Esophagus (tissue), 2 donors: ENCODE results near the gene ALOX15. TPM values are rescaled to one million over a fixed set of nuclear protein-coding genes. Genes with fewer than 3 reads are reported as not detected.
"Not testable (repeated sequence)": the region's sequence is repeated elsewhere in the genome, so short reads cannot be mapped to it uniquely, and the experiment has no call there.

Source experiments
- H3K27ac ChIP-seq, 2 donors: one replicate each; pipeline ENCODE4 v1.5.1; 2013; ENCODE audit warnings: low read depth in 2 of 2, mild to moderate bottlenecking in 2 of 2, inconsistent platforms in 1 of 2, low read length in 1 of 2, moderate library complexity in 1 of 2
- H3K27me3 ChIP-seq, 2 donors: one replicate each; pipeline ENCODE4 v1.6.1; 2013; ENCODE audit warnings: low read length in 2 of 2, control low read depth in 1 of 2, mild to moderate bottlenecking in 1 of 2; ENCODE audit not compliant: insufficient read depth in 2 of 2, control insufficient read depth in 1 of 2
- H3K36me3 ChIP-seq, 2 donors: one replicate each; pipeline ENCODE4 v1.6.1; 2013; ENCODE audit warnings: low read length in 1 of 2; ENCODE audit not compliant: control insufficient read depth in 2 of 2, insufficient read depth in 2 of 2
- H3K4me1 ChIP-seq, 2 donors: one replicate each; pipeline ENCODE4 v1.6.1; 2013; ENCODE audit warnings: low read length in 1 of 2; ENCODE audit not compliant: control insufficient read depth in 2 of 2, insufficient read depth in 2 of 2
- H3K4me3 ChIP-seq, 2 donors: one replicate each; pipeline ENCODE4 v1.5.1; 2013; ENCODE audit warnings: low read length in 2 of 2, mild to moderate bottlenecking in 2 of 2, low read depth in 1 of 2, moderate library complexity in 1 of 2
- H3K9me3 ChIP-seq, 2 donors: one replicate each; pipeline ENCODE4 v1.6.1; 2013; ENCODE audit warnings: mild to moderate bottlenecking in 2 of 2, low read depth in 1 of 2, low read length in 1 of 2, moderate library complexity in 1 of 2; ENCODE audit not compliant: control insufficient read depth in 2 of 2, insufficient read depth in 1 of 2
- WGBS, 2 donors: extraction: QIAGEN DNeasy Blood & Tissue Kit; methylation state at CpG; one replicate each; pipeline ENCODE4 v1.1.7; 2013; 5-methylcytosine and 5-hydroxymethylcytosine counted together
- polyA plus RNA-seq, 2 donors: library from polyadenylated mRNA; stranded (reverse); fragments of 200-250 nt; gene quantifications; one replicate each; pipeline ENCODE4 v1.2.3, GENCODE V29; 2013
- donor health status: healthy with polysubstance abuse.
- donor health status: Bipolar disorder and iron deficiency.

The ALOX15 gene
- polyA plus RNA-seq, 2 donors, result 0.04 to 0.22 TPM

GRCh38 chr17:4592240-4593005, 49.1 kb downstream of the ALOX15 start:
- Histone ChIP-seq H3K36me3 (no peaks in the 10 kb centered on the region), H3K9me3 (no peaks in the 10 kb centered on the region), H3K4me1 (no peaks in the 10 kb centered on the region), H3K27ac (peak overlapping the region in 1 of 2 donors; percentile 22), H3K4me3 (no peak overlapping the region), H3K27me3 (no peaks in the 10 kb centered on the region)
- 84% methylated on average over 11 of the region's 11 CpGs for WGBS, 2 donors

- Histone ChIP-seq H3K9me3 (no peaks in the 10 kb centered on the region), H3K4me3 (no peak overlapping the region), H3K36me3 (no peaks in the 10 kb centered on the region), H3K4me1 (no peaks in the 10 kb centered on the region), H3K27ac (no peak overlapping the region), H3K27me3 (no peaks in the 10 kb centered on the region)
- 48 to 56% methylated on average over 12 of the region's 12 CpGs for WGBS, 2 donors
These were observed 49.9 kb downstream of the ALOX15 start for GRCh38 chr17:4591529-4591928.

DNA sequence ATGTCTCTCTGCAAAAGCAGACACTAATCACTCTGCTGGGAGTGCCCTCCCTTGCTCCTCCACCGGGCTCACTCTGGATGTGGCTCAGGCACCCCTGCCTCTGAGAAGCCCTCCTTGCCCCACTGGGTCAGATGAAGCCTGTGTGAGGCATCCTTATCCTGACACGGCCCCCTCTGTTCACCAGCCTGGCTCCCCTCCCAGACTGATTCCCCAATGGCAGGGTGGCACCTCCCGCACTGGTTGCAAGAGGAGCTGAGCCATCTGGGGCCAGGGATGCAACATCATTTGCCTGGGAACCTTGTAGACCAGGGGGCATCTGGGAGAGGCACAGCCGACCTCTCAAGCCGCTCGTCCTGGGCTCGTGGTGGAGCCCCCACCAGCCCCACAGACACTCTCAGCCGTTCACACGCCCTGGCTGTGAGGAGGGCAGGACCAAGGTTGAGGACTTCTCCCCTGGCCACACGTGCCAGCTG, 50.5 kb downstream of the ALOX15 start:
- no peaks in the 10 kb centered on the region for H3K4me1 ChIP-seq
- no peaks in the 10 kb centered on the region for H3K36me3 ChIP-seq
- H3K9me3 ChIP-seq, result no peaks in the 10 kb centered on the region
- 64 to 68% methylated on average over 10 of the region's 10 CpGs for WGBS, 2 donors
- no peak overlapping the region for H3K27ac ChIP-seq
- no peak overlapping the region for H3K4me3 ChIP-seq
- H3K27me3 ChIP-seq, result no peaks in the 10 kb centered on the region

GRCh38 chr17:4590042-4590441, 51.4 kb downstream of the ALOX15 start:
- not testable (repeated sequence) for H3K27ac ChIP-seq, H3K27me3 ChIP-seq, H3K4me1 ChIP-seq, H3K9me3 ChIP-seq, H3K36me3 ChIP-seq, H3K4me3 ChIP-seq
- WGBS, 2 donors, result 67 to 74% methylated on average over 11 of the region's 11 CpGs

DNA sequence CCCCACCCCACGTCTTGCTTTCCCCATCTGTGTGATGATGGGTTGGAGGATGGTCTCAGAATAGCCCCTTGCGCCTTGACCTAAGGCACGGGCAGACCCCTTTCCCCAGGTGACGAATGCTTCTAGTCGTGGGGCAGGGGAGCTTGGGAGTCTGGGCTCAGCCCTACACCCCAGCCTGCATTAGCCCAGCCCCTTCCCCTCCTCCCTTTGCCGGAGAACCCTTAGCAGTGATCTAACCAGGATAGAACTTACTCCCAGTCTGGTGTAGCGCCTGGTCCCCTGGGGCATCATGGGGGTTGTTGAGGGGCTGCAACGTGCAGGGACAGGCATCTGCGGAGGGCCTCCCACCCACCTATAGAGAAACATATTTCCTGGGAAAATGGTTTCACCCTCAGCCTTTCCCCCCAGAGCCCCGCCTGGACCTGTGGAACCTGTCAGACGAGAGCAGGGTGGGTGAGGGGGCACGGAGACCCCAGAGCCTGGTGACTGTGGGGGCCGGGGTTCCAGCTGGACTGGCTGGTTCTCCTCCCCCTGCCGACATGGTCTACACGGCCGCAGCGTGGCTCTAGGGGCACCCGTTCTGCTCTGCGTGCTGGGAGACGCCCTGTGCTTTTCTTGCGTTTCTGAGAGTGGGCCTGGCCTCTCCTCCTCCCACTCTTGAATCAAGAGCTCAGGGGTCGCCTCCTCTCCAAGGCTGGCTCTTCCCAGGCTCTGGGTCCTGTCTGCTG, 52.4 kb downstream of the ALOX15 start:
- H3K4me3 ChIP-seq, result no peak overlapping the region
- 57 to 59% methylated on average over 21 to 22 of the region's 22 CpGs for WGBS, 2 donors
- no peaks in the 10 kb centered on the region for H3K9me3 ChIP-seq
- no peaks in the 10 kb centered on the region for H3K36me3 ChIP-seq
- H3K27me3 ChIP-seq, result peaks cover 0 to 3% of the 10 kb centered on the region in 2 donors
- peaks cover 1 to 5% of the 10 kb centered on the region in 2 donors for H3K4me1 ChIP-seq
- no peak overlapping the region for H3K27ac ChIP-seq

GRCh38 chr17:4588391-4588790, 53.1 kb downstream of the ALOX15 start:
- Histone ChIP-seq H3K27ac (no peak overlapping the region), H3K4me1 (peaks cover 5% of the 10 kb centered on the region in 2 donors), H3K27me3 (peaks cover 0 to 3% of the 10 kb centered on the region in 2 donors), H3K36me3 (no peaks in the 10 kb centered on the region), H3K4me3 (no peak overlapping the region), H3K9me3 (no peaks in the 10 kb centered on the region)
- 77 to 79% methylated on average over 11 of the region's 11 CpGs for WGBS, 2 donors

- H3K27ac ChIP-seq, result no peak overlapping the region
These were observed 53.7 kb downstream of the ALOX15 start for GRCh38 chr17:4587803-4588202.

DNA sequence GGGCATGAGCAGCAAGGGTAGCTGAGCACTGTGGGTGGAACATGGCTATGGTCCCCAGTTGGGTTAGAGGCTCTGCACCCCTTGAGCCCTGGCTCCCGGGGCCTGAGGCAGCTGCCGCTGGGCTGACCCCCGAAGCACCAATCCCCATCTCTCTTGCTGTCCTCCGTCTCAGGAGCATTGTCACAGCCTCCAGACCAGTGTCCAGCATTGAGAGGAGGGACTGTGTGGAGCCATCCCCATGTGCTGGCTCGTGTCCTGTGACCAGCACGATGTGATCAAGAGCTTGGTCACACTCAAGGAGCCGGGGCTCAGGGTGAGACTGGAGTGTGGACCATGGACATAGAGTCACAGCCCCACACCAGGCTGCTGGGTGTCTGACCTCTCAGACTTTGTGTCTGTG, 54.3 kb downstream of the ALOX15 start:
- WGBS, 2 donors, result 89 to 91% methylated on average over 4 to 7 of the region's 7 CpGs
- Histone ChIP-seq H3K4me3 (no peak overlapping the region), H3K4me1 (peaks cover 5% of the 10 kb centered on the region in 2 donors), H3K27ac (peak overlapping the region in 1 of 2 donors; percentile 11), H3K27me3 (peaks cover 0 to 3% of the 10 kb centered on the region in 2 donors), H3K36me3 (no peaks in the 10 kb centered on the region), H3K9me3 (no peaks in the 10 kb centered on the region)

More at GRCh38 chr17:4587803-4588202, 53.7 kb downstream of the ALOX15 start:
- 75 to 78% methylated on average over 9 of the region's 9 CpGs for WGBS, 2 donors
- H3K9me3 ChIP-seq, result no peaks in the 10 kb centered on the region
- peaks cover 5% of the 10 kb centered on the region in 2 donors for H3K4me1 ChIP-seq
- H3K36me3 ChIP-seq, result no peaks in the 10 kb centered on the region
- peaks cover 0 to 3% of the 10 kb centered on the region in 2 donors for H3K27me3 ChIP-seq
- H3K4me3 ChIP-seq, result no peak overlapping the region

- WGBS, 2 donors, result 81 to 84% methylated on average over 9 of the region's 9 CpGs
- peaks cover 0 to 3% of the 10 kb centered on the region in 2 donors for H3K27me3 ChIP-seq
- peaks cover 5% of the 10 kb centered on the region in 2 donors for H3K4me1 ChIP-seq
- no peaks in the 10 kb centered on the region for H3K9me3 ChIP-seq
- H3K4me3 ChIP-seq, result no peak overlapping the region
- H3K36me3 ChIP-seq, result no peaks in the 10 kb centered on the region
- peak overlapping the region in 1 of 2 donors; percentile 32 for H3K27ac ChIP-seq
These were observed 55.4 kb downstream of the ALOX15 start for GRCh38 chr17:4586043-4586442.
